ENCODE measurements around the gene PTPN13.

The PTPN13 gene

DNA sequence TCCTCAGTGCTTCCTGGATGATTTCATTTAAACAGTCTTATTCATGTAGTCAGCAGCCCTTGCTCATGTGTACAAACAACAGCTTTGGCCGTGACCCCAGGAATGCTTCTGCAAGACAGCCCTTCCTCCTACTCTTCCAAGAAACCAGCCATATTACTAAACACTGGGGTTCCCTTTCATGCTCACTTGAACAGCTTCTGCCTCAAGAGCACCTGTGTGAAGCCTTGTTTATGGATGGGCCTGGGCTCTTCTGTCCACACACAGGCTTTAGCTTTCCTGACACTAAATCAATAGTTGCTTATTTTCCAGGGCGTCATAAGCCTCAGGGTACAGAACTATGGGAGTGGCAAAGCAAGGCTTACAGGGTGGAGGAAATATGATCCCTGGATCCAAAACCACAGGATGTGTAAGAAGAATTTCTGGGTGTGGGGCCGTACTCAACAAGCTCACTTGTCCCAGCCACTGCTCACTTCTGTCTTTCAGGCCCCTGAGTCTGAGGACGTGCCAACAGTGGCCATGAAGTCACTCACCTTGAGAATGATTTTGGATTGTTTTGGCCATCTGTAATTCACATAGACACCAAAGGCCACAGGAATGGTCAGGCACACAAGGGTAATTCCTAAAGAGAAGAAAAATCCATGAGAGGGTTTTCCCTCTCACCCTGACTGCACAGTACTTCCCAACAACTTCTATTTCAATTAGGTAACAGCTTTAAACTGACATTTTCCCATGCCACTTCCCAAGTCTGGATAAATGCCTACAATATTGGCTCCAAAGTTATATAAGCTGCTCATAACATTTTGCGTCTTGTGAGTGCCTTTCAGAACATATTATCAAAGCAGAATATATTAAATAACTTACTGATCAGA is 237.4 kb downstream of the PTPN13 start:
- TF ChIP-seq, protein P1, sequence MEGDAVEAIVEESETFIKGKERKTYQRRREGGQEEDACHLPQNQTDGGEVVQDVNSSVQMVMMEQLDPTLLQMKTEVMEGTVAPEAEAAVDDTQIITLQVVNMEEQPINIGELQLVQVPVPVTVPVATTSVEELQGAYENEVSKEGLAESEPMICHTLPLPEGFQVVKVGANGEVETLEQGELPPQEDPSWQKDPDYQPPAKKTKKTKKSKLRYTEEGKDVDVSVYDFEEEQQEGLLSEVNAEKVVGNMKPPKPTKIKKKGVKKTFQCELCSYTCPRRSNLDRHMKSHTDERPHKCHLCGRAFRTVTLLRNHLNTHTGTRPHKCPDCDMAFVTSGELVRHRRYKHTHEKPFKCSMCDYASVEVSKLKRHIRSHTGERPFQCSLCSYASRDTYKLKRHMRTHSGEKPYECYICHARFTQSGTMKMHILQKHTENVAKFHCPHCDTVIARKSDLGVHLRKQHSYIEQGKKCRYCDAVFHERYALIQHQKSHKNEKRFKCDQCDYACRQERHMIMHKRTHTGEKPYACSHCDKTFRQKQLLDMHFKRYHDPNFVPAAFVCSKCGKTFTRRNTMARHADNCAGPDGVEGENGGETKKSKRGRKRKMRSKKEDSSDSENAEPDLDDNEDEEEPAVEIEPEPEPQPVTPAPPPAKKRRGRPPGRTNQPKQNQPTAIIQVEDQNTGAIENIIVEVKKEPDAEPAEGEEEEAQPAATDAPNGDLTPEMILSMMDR (IDR thresholded peaks at IDR 0.05; ENCODE audit: low read depth, low read length, missing control alignments): no peak
- Histone ChIP-seq H3K27ac (peak overlapping the region; percentile 30), H3K27me3 (replicated peaks) (no peaks in the 10 kb centered on the region), H3K36me3 (replicated peaks) (no peaks in the 10 kb centered on the region), H3K4me3 (ENCODE audit: low read depth, low read length) (no peak overlapping the region)
- peak; percentile 86 for DNase-seq
- in situ Hi-C loops (cut with HindIII; ENCODE audit: low pct_ligation_motif_present, low sequenced_read_pairs): no loop called here

DNA sequence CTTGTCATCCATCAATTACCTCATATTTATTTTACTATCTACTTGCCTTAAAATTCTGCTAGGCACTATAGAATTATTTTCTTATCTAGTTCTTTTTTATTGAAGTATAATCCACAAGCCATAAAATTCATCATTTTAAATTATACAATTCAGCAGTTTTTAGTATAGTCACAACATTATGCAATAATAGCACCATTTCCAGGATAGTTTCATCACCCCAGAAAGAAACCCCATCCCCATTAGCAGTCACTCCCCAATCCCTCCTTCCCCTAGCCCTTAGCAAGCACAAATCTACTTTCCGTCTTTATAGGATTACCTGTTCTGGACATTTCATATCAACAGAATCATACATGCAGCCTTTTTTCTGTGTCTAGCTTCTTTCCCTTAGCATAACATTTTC is 239.5 kb downstream of the PTPN13 start:
- no peak for DNase-seq
- Histone ChIP-seq H3K27ac (no peak overlapping the region), H3K4me3 (ENCODE audit: low read depth, low read length) (no peak overlapping the region), H3K36me3 (replicated peaks) (no peaks in the 10 kb centered on the region), H3K27me3 (replicated peaks) (no peaks in the 10 kb centered on the region)
- in situ Hi-C loops (cut with HindIII; ENCODE audit: low pct_ligation_motif_present, low sequenced_read_pairs): no loop called here
- TF ChIP-seq, protein P1 (IDR thresholded peaks at IDR 0.05; ENCODE audit: low read depth, low read length, missing control alignments): no peak

DNA sequence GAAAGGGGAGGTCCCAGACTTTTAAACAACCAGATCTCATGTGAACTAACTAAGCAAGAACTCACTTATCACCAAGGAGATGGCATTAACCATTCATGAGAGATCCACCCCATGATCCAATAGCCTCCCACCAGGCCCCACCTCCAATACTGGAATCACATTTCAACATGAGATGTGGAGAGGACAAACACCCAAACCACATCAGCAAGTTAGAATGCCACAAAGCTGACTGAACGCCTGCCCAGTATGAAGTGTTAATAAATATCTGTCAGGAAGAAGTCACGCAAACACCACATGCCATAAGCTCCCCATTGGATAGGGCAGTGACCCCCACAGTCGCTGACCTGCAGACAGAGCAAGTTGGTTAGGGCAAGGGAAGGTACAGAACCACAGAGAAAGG is 240.8 kb downstream of the PTPN13 start:
- DNase-seq: peak; percentile 38
- no peak overlapping the region for H3K27ac ChIP-seq
- TF ChIP-seq, protein P1 (IDR thresholded peaks at IDR 0.05; ENCODE audit: low read depth, low read length, missing control alignments): no peak
- no peaks in the 10 kb centered on the region for H3K27me3 ChIP-seq (replicated peaks)
- H3K36me3 ChIP-seq (replicated peaks): no peaks in the 10 kb centered on the region
- no peak overlapping the region for H3K4me3 ChIP-seq (ENCODE audit: low read depth, low read length)
- in situ Hi-C loops (cut with HindIII; ENCODE audit: low pct_ligation_motif_present, low sequenced_read_pairs): no loop called here

DNA sequence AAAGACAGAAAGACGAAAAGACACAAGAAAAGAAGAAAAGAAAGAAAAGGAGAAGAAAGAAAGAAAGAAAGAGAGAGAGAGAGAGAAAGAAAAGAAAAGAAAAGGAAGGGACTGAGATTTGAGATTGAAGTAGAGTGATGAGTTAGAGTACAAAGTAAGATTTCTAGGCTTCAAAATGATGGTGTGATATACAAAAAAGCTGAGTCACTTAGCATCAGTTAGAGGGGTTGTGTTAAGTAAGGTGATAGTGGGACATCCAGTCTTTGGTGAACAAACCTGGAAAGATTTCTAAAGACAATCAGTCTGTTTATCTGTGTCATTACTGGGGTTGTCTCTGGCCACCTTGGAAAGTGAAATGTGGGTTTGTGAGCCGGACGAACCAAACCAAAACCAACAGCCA is 241.6 kb downstream of the PTPN13 start:
- no peak for DNase-seq
- H3K36me3 ChIP-seq (replicated peaks): no peaks in the 10 kb centered on the region
- no peak overlapping the region for H3K27ac ChIP-seq
- in situ Hi-C loops (cut with HindIII; ENCODE audit: low pct_ligation_motif_present, low sequenced_read_pairs): no loop called here
- no peaks in the 10 kb centered on the region for H3K27me3 ChIP-seq (replicated peaks)
- H3K4me3 ChIP-seq (ENCODE audit: low read depth, low read length): no peak overlapping the region
- TF ChIP-seq, protein P1 (IDR thresholded peaks at IDR 0.05; ENCODE audit: low read depth, low read length, missing control alignments): no peak

DNA sequence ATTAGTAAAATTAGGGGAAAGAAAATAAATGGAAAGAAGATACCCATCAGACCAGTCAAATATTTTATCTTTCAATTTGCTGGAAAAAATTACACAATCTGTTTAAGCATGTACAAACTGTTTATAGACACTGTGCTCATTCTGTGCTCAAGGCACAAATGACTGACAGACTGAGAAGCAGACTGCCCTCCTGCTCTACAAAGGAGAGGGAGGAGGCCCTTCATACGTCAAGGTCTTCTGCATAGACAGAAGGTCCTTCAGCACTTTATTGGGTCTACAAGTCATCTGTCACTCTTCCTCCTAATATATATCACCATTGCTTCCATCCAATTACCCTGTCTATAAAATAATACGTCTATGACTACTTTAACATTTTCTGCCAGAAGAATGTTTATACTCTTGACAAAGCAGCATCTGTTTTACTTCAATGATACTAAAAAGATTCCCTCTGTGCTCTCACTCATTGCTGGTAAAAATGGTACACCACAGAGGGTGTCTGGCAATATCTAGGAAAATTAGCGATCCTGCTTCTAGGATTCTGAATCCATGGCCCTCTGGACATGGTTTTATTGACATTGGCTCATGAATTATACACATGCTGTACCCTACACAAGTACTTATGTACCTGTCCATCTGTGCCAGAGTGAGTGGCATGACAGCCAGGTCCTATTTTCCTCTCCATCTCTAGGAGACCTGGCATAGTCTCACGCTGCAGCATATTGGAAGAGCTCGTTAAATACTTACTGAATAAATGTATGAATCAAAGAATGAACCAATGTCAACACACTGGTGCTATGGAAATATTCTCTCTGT is 243.8 kb downstream of the PTPN13 start:
- in situ Hi-C loops (cut with HindIII; ENCODE audit: low pct_ligation_motif_present, low sequenced_read_pairs): no loop called here
- H3K27ac ChIP-seq: no peak overlapping the region

More for the DNA sequence above, 243.8 kb downstream of the PTPN13 start:
- Histone ChIP-seq H3K36me3 (replicated peaks) (no peaks in the 10 kb centered on the region), H3K4me3 (ENCODE audit: low read depth, low read length) (no peak overlapping the region), H3K27me3 (replicated peaks) (no peaks in the 10 kb centered on the region)
- DNase-seq: no peak
- TF ChIP-seq, protein P1 (IDR thresholded peaks at IDR 0.05; ENCODE audit: low read depth, low read length, missing control alignments): no peak
